ENCODE data around the gene SMIM1.

Gene SMIM1

GRCh38 chr1:3731583-3732433 is 40.7 kb upstream of the SMIM1 start:
- H3K4me3 ChIP-seq (ENCODE audit: insufficient read depth, low read depth, low read length) = no peak overlapping the region
- H3K4me1 ChIP-seq (ENCODE audit: control insufficient read depth, insufficient read depth, low read length) = peaks cover 9% of the 10 kb centered on the region
- H3K36me3 ChIP-seq (ENCODE audit: control insufficient read depth, insufficient read depth, low read length) = peaks cover 13% of the 10 kb centered on the region
- H3K9me3 ChIP-seq (ENCODE audit: control insufficient read depth, low read length) = no peaks in the 10 kb centered on the region
- peaks cover 5% of the 10 kb centered on the region for H3K27me3 ChIP-seq (ENCODE audit: control insufficient read depth, insufficient read depth, low read length, poor library complexity, severe bottlenecking)
- no peak overlapping the region for H3K27ac ChIP-seq (ENCODE audit: insufficient read depth, low read depth, low read length, poor library complexity, severe bottlenecking)
- 74 to 75% methylated on average over 25 of the region's 25 CpGs for WGBS, 2 experiments

DNA sequence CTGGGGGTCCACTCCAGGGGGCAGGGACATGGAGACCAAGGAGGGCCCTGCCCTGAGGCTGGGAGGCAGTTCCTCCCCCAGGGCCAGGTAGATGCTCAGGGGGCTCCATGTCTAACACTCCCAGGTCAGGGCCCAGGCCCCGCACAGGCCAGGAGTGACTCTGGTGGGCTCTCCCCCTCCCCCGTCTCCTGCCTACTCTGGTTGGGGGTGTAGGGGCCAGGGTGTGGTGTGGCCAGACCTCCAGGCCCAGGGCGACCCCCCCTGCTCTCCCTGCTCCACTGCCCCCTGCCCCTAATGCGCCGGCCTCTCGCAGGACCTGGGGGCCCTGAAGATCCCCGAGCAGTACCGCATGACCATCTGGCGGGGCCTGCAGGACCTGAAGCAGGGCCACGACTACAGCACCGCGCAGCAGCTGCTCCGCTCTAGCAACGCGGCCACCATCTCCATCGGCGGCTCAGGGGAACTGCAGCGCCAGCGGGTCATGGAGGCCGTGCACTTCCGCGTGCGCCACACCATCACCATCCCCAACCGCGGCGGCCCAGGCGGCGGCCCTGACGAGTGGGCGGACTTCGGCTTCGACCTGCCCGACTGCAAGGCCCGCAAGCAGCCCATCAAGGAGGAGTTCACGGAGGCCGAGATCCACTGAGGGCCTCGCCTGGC is 40.0 kb upstream of the SMIM1 start:
- WGBS, 2 experiments = 81 to 88% methylated on average over 37 of the region's 37 CpGs

DNA sequence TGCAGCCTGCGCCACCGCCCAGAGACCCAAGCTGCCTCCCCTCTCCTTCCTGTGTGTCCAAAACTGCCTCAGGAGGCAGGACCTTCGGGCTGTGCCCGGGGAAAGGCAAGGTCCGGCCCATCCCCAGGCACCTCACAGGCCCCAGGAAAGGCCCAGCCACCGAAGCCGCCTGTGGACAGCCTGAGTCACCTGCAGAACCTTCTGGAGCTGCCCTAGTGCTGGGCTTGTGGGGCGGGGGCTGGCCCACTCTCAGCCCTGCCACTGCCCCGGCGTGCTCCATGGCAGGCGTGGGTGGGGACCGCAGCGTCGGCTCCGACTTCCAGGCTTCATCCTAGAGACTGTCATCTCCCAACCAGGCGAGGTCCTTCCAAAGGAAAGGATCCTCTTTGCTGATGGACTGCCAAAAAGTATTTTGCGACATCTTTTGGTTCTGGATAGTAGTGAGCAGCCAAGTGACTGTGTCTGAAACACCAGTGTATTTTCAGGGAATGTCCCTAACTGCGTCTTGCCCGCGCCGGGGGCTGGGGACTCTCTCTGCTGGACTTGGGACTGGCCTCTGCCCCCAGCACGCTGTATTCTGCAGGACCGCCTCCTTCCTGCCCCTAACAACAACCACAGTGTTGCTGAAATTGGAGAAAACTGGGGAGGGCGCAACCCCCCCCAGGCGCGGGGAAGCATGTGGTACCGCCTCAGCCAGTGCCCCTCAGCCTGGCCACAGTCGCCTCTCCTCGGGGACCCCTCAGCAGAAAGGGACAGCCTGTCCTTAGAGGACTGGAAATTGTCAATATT is 39.3 kb upstream of the SMIM1 start:
- Histone ChIP-seq H3K36me3 (ENCODE audit: control insufficient read depth, insufficient read depth, low read length) (peaks cover 13% of the 10 kb centered on the region), H3K4me1 (ENCODE audit: control insufficient read depth, insufficient read depth, low read length) (peaks cover 9% of the 10 kb centered on the region), H3K27ac (ENCODE audit: insufficient read depth, low read depth, low read length, poor library complexity, severe bottlenecking) (no peak overlapping the region), H3K27me3 (ENCODE audit: control insufficient read depth, insufficient read depth, low read length, poor library complexity, severe bottlenecking) (peaks cover 5% of the 10 kb centered on the region), H3K4me3 (ENCODE audit: insufficient read depth, low read depth, low read length) (no peak overlapping the region), H3K9me3 (ENCODE audit: control insufficient read depth, low read length) (no peaks in the 10 kb centered on the region)
- WGBS, 2 experiments = 91 to 93% methylated on average over 29 of the region's 29 CpGs

More for the DNA sequence above, 40.0 kb upstream of the SMIM1 start:
- H3K27me3 ChIP-seq (ENCODE audit: control insufficient read depth, insufficient read depth, low read length, poor library complexity, severe bottlenecking) = peaks cover 5% of the 10 kb centered on the region
- peaks cover 9% of the 10 kb centered on the region for H3K4me1 ChIP-seq (ENCODE audit: control insufficient read depth, insufficient read depth, low read length)
- H3K4me3 ChIP-seq (ENCODE audit: insufficient read depth, low read depth, low read length) = no peak overlapping the region
- no peaks in the 10 kb centered on the region for H3K9me3 ChIP-seq (ENCODE audit: control insufficient read depth, low read length)
- no peak overlapping the region for H3K27ac ChIP-seq (ENCODE audit: insufficient read depth, low read depth, low read length, poor library complexity, severe bottlenecking)
- peaks cover 13% of the 10 kb centered on the region for H3K36me3 ChIP-seq (ENCODE audit: control insufficient read depth, insufficient read depth, low read length)

- 90% methylated on average over 17 of the region's 17 CpGs for WGBS, 2 experiments
- Histone ChIP-seq H3K9me3 (ENCODE audit: control insufficient read depth, low read length) (no peaks in the 10 kb centered on the region), H3K27ac (ENCODE audit: insufficient read depth, low read depth, low read length, poor library complexity, severe bottlenecking) (no peak overlapping the region), H3K36me3 (ENCODE audit: control insufficient read depth, insufficient read depth, low read length) (peaks cover 20% of the 10 kb centered on the region), H3K4me3 (ENCODE audit: insufficient read depth, low read depth, low read length) (no peak overlapping the region), H3K27me3 (ENCODE audit: control insufficient read depth, insufficient read depth, low read length, poor library complexity, severe bottlenecking) (peaks cover under 1% of the 10 kb centered on the region), H3K4me1 (ENCODE audit: control insufficient read depth, insufficient read depth, low read length) (peaks cover 9% of the 10 kb centered on the region)
Measured at GRCh38 chr1:3733883-3734589, 38.5 kb upstream of the SMIM1 start.

DNA sequence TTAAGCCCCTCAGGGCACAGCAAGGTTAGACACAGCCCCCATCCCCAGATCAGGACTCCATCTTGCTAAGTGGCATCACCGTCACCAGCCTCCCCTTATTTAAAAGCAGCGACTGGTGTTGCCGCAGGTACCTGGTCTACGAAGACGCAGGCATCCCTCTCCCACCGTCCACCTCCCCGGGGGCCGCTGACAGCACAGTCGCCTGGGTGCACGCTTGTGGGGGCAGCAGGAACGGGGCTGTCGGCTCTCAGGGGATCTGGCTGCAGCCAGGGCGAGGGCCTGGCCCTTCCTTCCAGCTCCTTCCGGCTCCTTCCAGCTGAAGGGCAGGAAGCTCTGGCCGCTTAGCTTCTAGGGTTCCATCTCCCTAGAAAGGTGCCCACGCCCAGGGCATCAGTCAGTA is 37.9 kb upstream of the SMIM1 start:
- Histone ChIP-seq H3K36me3 (ENCODE audit: control insufficient read depth, insufficient read depth, low read length) (peaks cover 20% of the 10 kb centered on the region), H3K27me3 (ENCODE audit: control insufficient read depth, insufficient read depth, low read length, poor library complexity, severe bottlenecking) (no peaks in the 10 kb centered on the region), H3K4me1 (ENCODE audit: control insufficient read depth, insufficient read depth, low read length) (peaks cover 9% of the 10 kb centered on the region), H3K9me3 (ENCODE audit: control insufficient read depth, low read length) (no peaks in the 10 kb centered on the region), H3K4me3 (ENCODE audit: insufficient read depth, low read depth, low read length) (no peak overlapping the region), H3K27ac (ENCODE audit: insufficient read depth, low read depth, low read length, poor library complexity, severe bottlenecking) (no peak overlapping the region)
- 95 to 97% methylated on average over 16 of the region's 16 CpGs for WGBS, 2 experiments

- Histone ChIP-seq H3K27ac (ENCODE audit: insufficient read depth, low read depth, low read length, poor library complexity, severe bottlenecking) (no peak overlapping the region), H3K36me3 (ENCODE audit: control insufficient read depth, insufficient read depth, low read length) (peaks cover 20% of the 10 kb centered on the region), H3K27me3 (ENCODE audit: control insufficient read depth, insufficient read depth, low read length, poor library complexity, severe bottlenecking) (no peaks in the 10 kb centered on the region), H3K4me3 (ENCODE audit: insufficient read depth, low read depth, low read length) (no peak overlapping the region), H3K4me1 (ENCODE audit: control insufficient read depth, insufficient read depth, low read length) (peaks cover 9% of the 10 kb centered on the region), H3K9me3 (ENCODE audit: control insufficient read depth, low read length) (no peaks in the 10 kb centered on the region)
- WGBS, 2 experiments = 94 to 95% methylated on average over 10 to 12 of the region's 12 CpGs
Measured at GRCh38 chr1:3735027-3735681, 37.4 kb upstream of the SMIM1 start.

DNA sequence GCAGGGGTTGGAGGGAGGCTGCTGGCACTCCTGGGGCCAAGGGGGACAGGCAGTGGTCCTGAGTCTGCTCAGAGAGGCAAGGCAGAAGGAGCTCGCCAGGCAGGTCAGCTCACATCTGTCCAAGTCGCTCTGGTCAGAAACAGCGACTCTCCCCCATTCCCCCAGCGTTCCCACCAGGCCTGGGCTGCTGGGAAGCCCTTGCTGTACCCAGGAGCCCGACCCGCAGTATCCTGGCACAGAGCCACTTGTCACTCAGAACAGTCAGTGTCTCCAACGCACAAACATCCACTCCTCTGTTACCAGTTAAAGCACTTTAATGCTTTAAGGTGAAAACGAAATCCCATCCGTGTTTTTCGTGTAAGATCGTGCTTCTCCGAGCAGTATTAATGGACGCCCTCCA is 36.9 kb upstream of the SMIM1 start:
- no peak overlapping the region for H3K4me3 ChIP-seq (ENCODE audit: insufficient read depth, low read depth, low read length)
- no peaks in the 10 kb centered on the region for H3K9me3 ChIP-seq (ENCODE audit: control insufficient read depth, low read length)
- no peak overlapping the region for H3K27ac ChIP-seq (ENCODE audit: insufficient read depth, low read depth, low read length, poor library complexity, severe bottlenecking)
- H3K4me1 ChIP-seq (ENCODE audit: control insufficient read depth, insufficient read depth, low read length) = peaks cover 9% of the 10 kb centered on the region
- H3K27me3 ChIP-seq (ENCODE audit: control insufficient read depth, insufficient read depth, low read length, poor library complexity, severe bottlenecking) = no peaks in the 10 kb centered on the region
- peaks cover 21% of the 10 kb centered on the region for H3K36me3 ChIP-seq (ENCODE audit: control insufficient read depth, insufficient read depth, low read length)
- WGBS, 2 experiments = 95% methylated on average over 13 of the region's 13 CpGs

- H3K9me3 ChIP-seq (ENCODE audit: control insufficient read depth, low read length) = no peaks in the 10 kb centered on the region
- no peak overlapping the region for H3K4me3 ChIP-seq (ENCODE audit: insufficient read depth, low read depth, low read length)
- peaks cover 9% of the 10 kb centered on the region for H3K4me1 ChIP-seq (ENCODE audit: control insufficient read depth, insufficient read depth, low read length)
- no peaks in the 10 kb centered on the region for H3K27me3 ChIP-seq (ENCODE audit: control insufficient read depth, insufficient read depth, low read length, poor library complexity, severe bottlenecking)
- H3K27ac ChIP-seq (ENCODE audit: insufficient read depth, low read depth, low read length, poor library complexity, severe bottlenecking) = no peak overlapping the region
- peaks cover 26% of the 10 kb centered on the region for H3K36me3 ChIP-seq (ENCODE audit: control insufficient read depth, insufficient read depth, low read length)
- WGBS, 2 experiments = 92 to 96% methylated on average over 13 of the region's 13 CpGs
Measured at GRCh38 chr1:3736131-3736561, 36.4 kb upstream of the SMIM1 start.

DNA sequence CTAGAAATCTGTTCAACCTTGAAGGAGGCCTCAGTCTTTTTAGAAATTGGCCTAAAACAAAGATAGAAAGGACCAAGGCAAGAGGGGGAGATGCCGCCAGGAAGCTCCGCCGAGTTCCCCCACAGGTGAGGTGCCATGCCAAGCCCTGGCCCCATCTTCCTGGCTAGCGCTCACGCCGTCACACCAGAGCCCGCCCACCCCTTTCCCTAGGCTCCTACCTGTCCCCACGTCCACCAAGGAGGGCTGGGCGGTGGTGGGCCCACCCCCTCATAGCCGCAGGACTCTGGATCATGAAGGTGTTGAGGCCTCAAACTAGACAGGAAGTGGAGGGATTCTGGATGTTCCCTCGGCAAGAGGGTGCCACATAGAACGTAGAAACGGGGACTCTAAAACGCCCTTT is 35.8 kb upstream of the SMIM1 start:
- H3K9me3 ChIP-seq (ENCODE audit: control insufficient read depth, low read length) = no peaks in the 10 kb centered on the region
- WGBS, 2 experiments = 91 to 95% methylated on average over 14 of the region's 14 CpGs
- H3K27me3 ChIP-seq (ENCODE audit: control insufficient read depth, insufficient read depth, low read length, poor library complexity, severe bottlenecking) = no peaks in the 10 kb centered on the region
- H3K4me3 ChIP-seq (ENCODE audit: insufficient read depth, low read depth, low read length) = no peak overlapping the region
- no peak overlapping the region for H3K27ac ChIP-seq (ENCODE audit: insufficient read depth, low read depth, low read length, poor library complexity, severe bottlenecking)
- H3K4me1 ChIP-seq (ENCODE audit: control insufficient read depth, insufficient read depth, low read length) = peaks cover 6% of the 10 kb centered on the region
- peaks cover 30% of the 10 kb centered on the region for H3K36me3 ChIP-seq (ENCODE audit: control insufficient read depth, insufficient read depth, low read length)
